Loucy (cell line): ENCODE data around the gene ZNF14.

Experiments used
- EZH2phosphoT487 ChIP-seq: fragments of 200-600 bp; IDR thresholded peaks from 2 replicates; pipeline ENCODE4 v1.6.1; 2018; ENCODE audit warnings: antibody characterized with exemption, mild to moderate bottlenecking, moderate library complexity, borderline replicate concordance
- TF ChIP-seq, protein P1 (sequence below): fragments of 200-600 bp; sonication (generic); conservative IDR thresholded peaks from 2 replicates; pipeline ENCODE4 v1.5.1; 2014; ENCODE audit warnings: mild to moderate bottlenecking, antibody characterized with exemption, low read length

DNA sequence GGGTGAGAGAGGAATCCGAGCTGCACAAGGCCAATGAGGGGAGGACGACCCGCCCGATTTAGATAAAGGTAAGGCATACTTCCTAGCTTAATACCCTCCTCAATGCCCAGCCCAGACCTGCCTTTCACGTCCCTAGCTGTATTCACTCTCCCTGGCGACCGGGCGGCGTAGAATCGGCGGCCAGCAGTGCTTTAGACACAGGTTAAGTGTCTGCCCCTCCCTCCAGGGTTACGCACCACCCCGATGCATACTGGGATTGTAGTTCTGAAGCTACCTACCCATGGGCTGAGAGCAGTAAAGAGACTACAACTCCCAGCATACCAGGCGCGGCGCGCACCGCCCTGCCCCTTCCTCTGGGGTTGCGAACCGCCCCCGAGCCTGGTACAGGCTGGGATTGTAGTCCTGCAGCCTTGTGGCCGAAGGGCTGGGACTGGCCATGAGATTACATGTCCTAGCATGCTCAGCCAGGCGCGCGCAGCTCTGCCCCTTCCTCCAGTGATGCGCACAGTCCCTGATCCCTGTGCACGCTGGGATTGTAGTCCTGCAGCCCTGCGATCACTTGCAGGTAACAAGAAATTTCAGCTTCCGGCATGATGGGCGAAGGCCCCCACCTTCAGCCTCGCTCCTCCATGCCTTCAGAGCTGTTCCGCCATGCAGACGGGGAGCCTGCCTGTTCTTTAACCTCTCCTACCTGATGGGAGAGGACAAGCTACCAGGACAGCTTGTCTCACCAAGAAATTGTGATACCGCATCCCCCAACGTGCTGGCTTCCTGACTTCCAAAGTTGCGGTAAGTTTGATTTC is 43.5 kb upstream of the ZNF14 start:
- TF ChIP-seq, protein P1, sequence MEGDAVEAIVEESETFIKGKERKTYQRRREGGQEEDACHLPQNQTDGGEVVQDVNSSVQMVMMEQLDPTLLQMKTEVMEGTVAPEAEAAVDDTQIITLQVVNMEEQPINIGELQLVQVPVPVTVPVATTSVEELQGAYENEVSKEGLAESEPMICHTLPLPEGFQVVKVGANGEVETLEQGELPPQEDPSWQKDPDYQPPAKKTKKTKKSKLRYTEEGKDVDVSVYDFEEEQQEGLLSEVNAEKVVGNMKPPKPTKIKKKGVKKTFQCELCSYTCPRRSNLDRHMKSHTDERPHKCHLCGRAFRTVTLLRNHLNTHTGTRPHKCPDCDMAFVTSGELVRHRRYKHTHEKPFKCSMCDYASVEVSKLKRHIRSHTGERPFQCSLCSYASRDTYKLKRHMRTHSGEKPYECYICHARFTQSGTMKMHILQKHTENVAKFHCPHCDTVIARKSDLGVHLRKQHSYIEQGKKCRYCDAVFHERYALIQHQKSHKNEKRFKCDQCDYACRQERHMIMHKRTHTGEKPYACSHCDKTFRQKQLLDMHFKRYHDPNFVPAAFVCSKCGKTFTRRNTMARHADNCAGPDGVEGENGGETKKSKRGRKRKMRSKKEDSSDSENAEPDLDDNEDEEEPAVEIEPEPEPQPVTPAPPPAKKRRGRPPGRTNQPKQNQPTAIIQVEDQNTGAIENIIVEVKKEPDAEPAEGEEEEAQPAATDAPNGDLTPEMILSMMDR, result no peak
- no peak for TF ChIP-seq EZH2phosphoT487
